Breast epithelium (tissue), 3 donors: Measurements from ENCODE around the gene MTOR.

Experiments used
- POLR2A ChIP-seq: fragments of 450-650 bp; IDR thresholded peaks from one replicate; pipeline ENCODE4 v1.6.1; 2016; ENCODE audit warnings: antibody characterized with exemption, mild to moderate bottlenecking, moderate library complexity
- TF ChIP-seq, protein P1 (sequence below), 3 donors: fragments of 450-650 bp; IDR thresholded peaks; one replicate each; pipeline ENCODE4 v1.5.1; 2016 to 2017; ENCODE audit warnings: antibody characterized with exemption in 3 of 3, mild to moderate bottlenecking in 3 of 3, moderate library complexity in 3 of 3

DNA sequence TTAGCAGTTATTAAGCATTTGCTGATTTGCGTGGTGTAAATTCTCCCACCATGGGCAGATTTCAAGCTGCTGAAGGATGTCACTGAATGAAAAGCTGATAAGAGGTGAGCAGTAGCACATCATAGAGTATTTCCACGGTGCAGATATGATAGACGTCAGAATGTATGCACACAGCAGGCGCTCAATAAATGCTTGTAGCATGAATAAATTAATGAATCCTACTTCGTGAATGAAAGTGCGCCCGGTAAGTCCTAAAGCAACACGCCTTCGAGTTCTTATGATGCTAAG, 10.1 kb upstream of the MTOR start:
- TF ChIP-seq, protein P1, sequence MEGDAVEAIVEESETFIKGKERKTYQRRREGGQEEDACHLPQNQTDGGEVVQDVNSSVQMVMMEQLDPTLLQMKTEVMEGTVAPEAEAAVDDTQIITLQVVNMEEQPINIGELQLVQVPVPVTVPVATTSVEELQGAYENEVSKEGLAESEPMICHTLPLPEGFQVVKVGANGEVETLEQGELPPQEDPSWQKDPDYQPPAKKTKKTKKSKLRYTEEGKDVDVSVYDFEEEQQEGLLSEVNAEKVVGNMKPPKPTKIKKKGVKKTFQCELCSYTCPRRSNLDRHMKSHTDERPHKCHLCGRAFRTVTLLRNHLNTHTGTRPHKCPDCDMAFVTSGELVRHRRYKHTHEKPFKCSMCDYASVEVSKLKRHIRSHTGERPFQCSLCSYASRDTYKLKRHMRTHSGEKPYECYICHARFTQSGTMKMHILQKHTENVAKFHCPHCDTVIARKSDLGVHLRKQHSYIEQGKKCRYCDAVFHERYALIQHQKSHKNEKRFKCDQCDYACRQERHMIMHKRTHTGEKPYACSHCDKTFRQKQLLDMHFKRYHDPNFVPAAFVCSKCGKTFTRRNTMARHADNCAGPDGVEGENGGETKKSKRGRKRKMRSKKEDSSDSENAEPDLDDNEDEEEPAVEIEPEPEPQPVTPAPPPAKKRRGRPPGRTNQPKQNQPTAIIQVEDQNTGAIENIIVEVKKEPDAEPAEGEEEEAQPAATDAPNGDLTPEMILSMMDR (IDR thresholded peaks at IDR 0.05), result no peak
- no peak for TF ChIP-seq POLR2A
